AG10803 (cell line): Measurements from ENCODE around the gene CALM1.

ENCODE experiments used
- DNase-seq: peaks from one replicate; pipeline ENCODE4 v3.0.0; 2010; ENCODE audit warnings: low read depth
- H3K4me3 ChIP-seq: 2 replicates; pipeline ENCODE4 v1.5.1; 2011; ENCODE audit warnings: mild to moderate bottlenecking, low read length, control low read depth
- CTCF ChIP-seq: conservative IDR thresholded peaks from 2 replicates; pipeline ENCODE4 v1.5.1; 2011; ENCODE audit warnings: mild to moderate bottlenecking, low read length, control low read depth, inconsistent platforms

The CALM1 gene

GRCh38 chr14:90400904-90401561 is 4.2 kb downstream of the CALM1 start:
- no peak for DNase-seq
- no peak overlapping the region for H3K4me3 ChIP-seq
- no peak for TF ChIP-seq CTCF

- TF ChIP-seq CTCF = no peak
- no peak overlapping the region for H3K4me3 ChIP-seq
- no peak for DNase-seq
Measured at GRCh38 chr14:90402016-90402415, 5.2 kb downstream of the CALM1 start.

- H3K4me3 ChIP-seq = no peak overlapping the region
- TF ChIP-seq CTCF = no peak
- no peak for DNase-seq
Measured at GRCh38 chr14:90403065-90403464, 6.2 kb downstream of the CALM1 start.

- no peak overlapping the region for H3K4me3 ChIP-seq
- TF ChIP-seq CTCF = no peak
- DNase-seq = no peak
Measured at GRCh38 chr14:90405101-90405500, 8.3 kb downstream of the CALM1 start.

GRCh38 chr14:90405755-90406154 is 8.9 kb downstream of the CALM1 start:
- DNase-seq = no peak
- TF ChIP-seq CTCF = no peak
- H3K4me3 ChIP-seq = no peak overlapping the region

GRCh38 chr14:90406384-90406798 is 9.6 kb downstream of the CALM1 start:
- H3K4me3 ChIP-seq = no peak overlapping the region
- no peak for TF ChIP-seq CTCF
- DNase-seq = no peak

GRCh38 chr14:90407230-90407629 is 10.4 kb downstream of the CALM1 start:
- TF ChIP-seq CTCF = no peak
- H3K4me3 ChIP-seq = no peak overlapping the region
- DNase-seq = no peak
